HepG2 (cell line): Measurements from ENCODE around the gene RARS2. TPM values are rescaled to one million over a fixed set of nuclear protein-coding genes. Genes with fewer than 3 reads are reported as not detected.

ENCODE experiments used
- BRD4 ChIP-seq: sonication (generic); formaldehyde crosslinking; IDR thresholded peaks from 2 replicates; pipeline ENCODE4 v1.4.0; 2020; ENCODE audit warnings: missing genetic modification reagents
- GATA4 ChIP-seq: sonication (generic); IDR thresholded peaks from 2 replicates; pipeline ENCODE4 v1.6.1; 2016; ENCODE audit warnings: antibody characterized with exemption, low read depth, borderline replicate concordance
- IKZF5 ChIP-seq: IDR thresholded peaks from 2 replicates; pipeline ENCODE4 v1.6.1; 2018; ENCODE audit warnings: missing genetic modification reagents, mild to moderate bottlenecking, missing compliant biosample characterization
- IRX3 ChIP-seq: sonication (generic); formaldehyde crosslinking; IDR thresholded peaks from 2 replicates; pipeline ENCODE4 v1.8.1; 2023; ENCODE audit warnings: mild to moderate bottlenecking, low read depth, missing genetic modification reagents, borderline replicate concordance
- MAX ChIP-seq: IDR thresholded peaks from 2 replicates; pipeline ENCODE4 v1.6.1; 2012; ENCODE audit warnings: inconsistent platforms
- MBD4 ChIP-seq: IDR thresholded peaks from 2 replicates; pipeline ENCODE4 v1.6.1; 2012; ENCODE audit warnings: low read length, inconsistent platforms, borderline replicate concordance
- MYNN ChIP-seq: sonication (generic); formaldehyde crosslinking; IDR thresholded peaks from 2 replicates; pipeline ENCODE4 v1.4.0; 2020; ENCODE audit warnings: mild to moderate bottlenecking, low read depth, missing genetic modification reagents
- RARA ChIP-seq: IDR thresholded peaks from 2 replicates; pipeline ENCODE4 v1.6.1; 2016; ENCODE audit warnings: missing genetic modification reagents, missing compliant biosample characterization
- SUZ12 ChIP-seq: fragments of 150-350 bp; IDR thresholded peaks from 2 replicates; pipeline ENCODE4 v1.6.1; 2014; ENCODE audit warnings: low read depth, low read length
- TAF15 ChIP-seq: fragments of 200-400 bp; formaldehyde crosslinking; IDR thresholded peaks from one replicate; pipeline ENCODE4 v1.6.1; 2018; ENCODE audit warnings: mild to moderate bottlenecking, low read depth, low read length; ENCODE audit not compliant: poor library complexity, severe bottlenecking
- ZFP36L1 ChIP-seq: sonication (generic); formaldehyde crosslinking; IDR thresholded peaks from 2 replicates; pipeline ENCODE4 v1.8.0; 2022; ENCODE audit warnings: mild to moderate bottlenecking, missing genetic modification reagents, moderate library complexity
- ZNF136 ChIP-seq: sonication (generic); formaldehyde crosslinking; IDR thresholded peaks from 2 replicates; pipeline ENCODE4 v1.8.1; 2022; ENCODE audit warnings: low read depth, mild to moderate bottlenecking, moderate library complexity, missing genetic modification reagents
- ZNF138 ChIP-seq: sonication (generic); formaldehyde crosslinking; IDR thresholded peaks from 2 replicates; pipeline ENCODE4 v1.5.0; 2020; ENCODE audit warnings: mild to moderate bottlenecking, low read depth, missing genetic modification reagents
- ZNF251 ChIP-seq: sonication (generic); formaldehyde crosslinking; IDR thresholded peaks from 2 replicates; pipeline ENCODE4 v1.9.0; 2021; ENCODE audit warnings: mild to moderate bottlenecking, missing genetic modification reagents
- ZNF792 ChIP-seq: IDR thresholded peaks from 2 replicates; pipeline ENCODE4 v1.6.1; 2016
- polyA plus RNA-seq, 8 experiments: library from polyadenylated mRNA; depleted of rRNA in 3 of 8; stranded (reverse) in 7 of 8; unstranded in 1 of 8; fragments of >200 nt; fragmentation: Illumina TruSeq in 4 of 8; extraction: Trizol in 4 of 8; gene quantifications; 2 replicates each; pipeline versions ENCODE4 v1.2.1 to v1.2.3, GENCODE V29; 2011 to 2016; ENCODE audit warnings: low read depth in 4 of 8, missing spikeins in 1 of 8, mixed read lengths in 1 of 8; ENCODE audit not compliant: insufficient read depth in 1 of 8
- total RNA-seq, 5 experiments: library from RNA; depleted of rRNA; stranded (reverse); fragments of >200 nt; fragmentation: Illumina TruSeq; extraction: Trizol; gene quantifications; 2 replicates each; pipeline ENCODE4 v1.2.3, GENCODE V29; 2016; ENCODE audit warnings: low read depth in 1 of 5
- TF ChIP-seq, protein P1 (sequence below): sonication (generic); formaldehyde crosslinking; IDR thresholded peaks from 2 replicates; pipeline ENCODE4 v1.9.0; 2021; ENCODE audit warnings: mild to moderate bottlenecking, missing genetic modification reagents
- TF ChIP-seq, protein P2 (sequence below): sonication (generic); formaldehyde crosslinking; IDR thresholded peaks from 2 replicates; pipeline ENCODE4 v1.4.0; 2020; ENCODE audit warnings: mild to moderate bottlenecking, missing genetic modification reagents

RARS2 gene
- total and polyA plus RNA-seq, 2 of the 13 experiments (the other 11 are each of a cell fraction or from before 2014, with no cell fraction given): 23.4 to 80.1 TPM

GRCh38 chr6:87589693-87590416 is at the start of gene RARS2, which contains the start of gene ORC3 (continued):
- TF ChIP-seq IKZF5 (CRISPR knock-in tag) (peak; percentile 59; the same call in 1 of the 2 replicates), MYNN (CRISPR knock-in tag) (0 out of 2 replicates have a peak, but pooled peaks have one; percentile 73), MAX (peak; percentile 94), RARA (CRISPR knock-in tag) (peak; percentile 6; the same call in 1 of the 2 replicates), SUZ12 (no peak), ZNF136 (CRISPR knock-in tag) (no peak), IRX3 (CRISPR knock-in tag) (no peak; the same call in 1 of the 2 replicates), ZFP36L1 (CRISPR knock-in tag) (peak; percentile 76; the same call in 1 of the 2 replicates), ZNF251 (CRISPR knock-in tag) (no peak), TAF15 (no peak), ZNF792 (peak; percentile 65), MBD4 (no peak), BRD4 (CRISPR knock-in tag) (peak; percentile 91), ZNF138 (CRISPR knock-in tag) (peak; percentile 28; the same call in 1 of the 2 replicates), GATA4 (peak; percentile 33; the same call in 1 of the 2 replicates)
- TF ChIP-seq, protein P1, sequence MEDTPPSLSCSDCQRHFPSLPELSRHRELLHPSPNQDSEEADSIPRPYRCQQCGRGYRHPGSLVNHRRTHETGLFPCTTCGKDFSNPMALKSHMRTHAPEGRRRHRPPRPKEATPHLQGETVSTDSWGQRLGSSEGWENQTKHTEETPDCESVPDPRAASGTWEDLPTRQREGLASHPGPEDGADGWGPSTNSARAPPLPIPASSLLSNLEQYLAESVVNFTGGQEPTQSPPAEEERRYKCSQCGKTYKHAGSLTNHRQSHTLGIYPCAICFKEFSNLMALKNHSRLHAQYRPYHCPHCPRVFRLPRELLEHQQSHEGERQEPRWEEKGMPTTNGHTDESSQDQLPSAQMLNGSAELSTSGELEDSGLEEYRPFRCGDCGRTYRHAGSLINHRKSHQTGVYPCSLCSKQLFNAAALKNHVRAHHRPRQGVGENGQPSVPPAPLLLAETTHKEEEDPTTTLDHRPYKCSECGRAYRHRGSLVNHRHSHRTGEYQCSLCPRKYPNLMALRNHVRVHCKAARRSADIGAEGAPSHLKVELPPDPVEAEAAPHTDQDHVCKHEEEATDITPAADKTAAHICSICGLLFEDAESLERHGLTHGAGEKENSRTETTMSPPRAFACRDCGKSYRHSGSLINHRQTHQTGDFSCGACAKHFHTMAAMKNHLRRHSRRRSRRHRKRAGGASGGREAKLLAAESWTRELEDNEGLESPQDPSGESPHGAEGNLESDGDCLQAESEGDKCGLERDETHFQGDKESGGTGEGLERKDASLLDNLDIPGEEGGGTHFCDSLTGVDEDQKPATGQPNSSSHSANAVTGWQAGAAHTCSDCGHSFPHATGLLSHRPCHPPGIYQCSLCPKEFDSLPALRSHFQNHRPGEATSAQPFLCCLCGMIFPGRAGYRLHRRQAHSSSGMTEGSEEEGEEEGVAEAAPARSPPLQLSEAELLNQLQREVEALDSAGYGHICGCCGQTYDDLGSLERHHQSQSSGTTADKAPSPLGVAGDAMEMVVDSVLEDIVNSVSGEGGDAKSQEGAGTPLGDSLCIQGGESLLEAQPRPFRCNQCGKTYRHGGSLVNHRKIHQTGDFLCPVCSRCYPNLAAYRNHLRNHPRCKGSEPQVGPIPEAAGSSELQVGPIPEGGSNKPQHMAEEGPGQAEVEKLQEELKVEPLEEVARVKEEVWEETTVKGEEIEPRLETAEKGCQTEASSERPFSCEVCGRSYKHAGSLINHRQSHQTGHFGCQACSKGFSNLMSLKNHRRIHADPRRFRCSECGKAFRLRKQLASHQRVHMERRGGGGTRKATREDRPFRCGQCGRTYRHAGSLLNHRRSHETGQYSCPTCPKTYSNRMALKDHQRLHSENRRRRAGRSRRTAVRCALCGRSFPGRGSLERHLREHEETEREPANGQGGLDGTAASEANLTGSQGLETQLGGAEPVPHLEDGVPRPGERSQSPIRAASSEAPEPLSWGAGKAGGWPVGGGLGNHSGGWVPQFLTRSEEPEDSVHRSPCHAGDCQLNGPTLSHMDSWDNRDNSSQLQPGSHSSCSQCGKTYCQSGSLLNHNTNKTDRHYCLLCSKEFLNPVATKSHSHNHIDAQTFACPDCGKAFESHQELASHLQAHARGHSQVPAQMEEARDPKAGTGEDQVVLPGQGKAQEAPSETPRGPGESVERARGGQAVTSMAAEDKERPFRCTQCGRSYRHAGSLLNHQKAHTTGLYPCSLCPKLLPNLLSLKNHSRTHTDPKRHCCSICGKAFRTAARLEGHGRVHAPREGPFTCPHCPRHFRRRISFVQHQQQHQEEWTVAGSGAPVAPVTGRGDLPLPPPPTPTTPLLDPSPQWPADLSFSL (CRISPR knock-in tag): no peak
- TF ChIP-seq, protein P2, sequence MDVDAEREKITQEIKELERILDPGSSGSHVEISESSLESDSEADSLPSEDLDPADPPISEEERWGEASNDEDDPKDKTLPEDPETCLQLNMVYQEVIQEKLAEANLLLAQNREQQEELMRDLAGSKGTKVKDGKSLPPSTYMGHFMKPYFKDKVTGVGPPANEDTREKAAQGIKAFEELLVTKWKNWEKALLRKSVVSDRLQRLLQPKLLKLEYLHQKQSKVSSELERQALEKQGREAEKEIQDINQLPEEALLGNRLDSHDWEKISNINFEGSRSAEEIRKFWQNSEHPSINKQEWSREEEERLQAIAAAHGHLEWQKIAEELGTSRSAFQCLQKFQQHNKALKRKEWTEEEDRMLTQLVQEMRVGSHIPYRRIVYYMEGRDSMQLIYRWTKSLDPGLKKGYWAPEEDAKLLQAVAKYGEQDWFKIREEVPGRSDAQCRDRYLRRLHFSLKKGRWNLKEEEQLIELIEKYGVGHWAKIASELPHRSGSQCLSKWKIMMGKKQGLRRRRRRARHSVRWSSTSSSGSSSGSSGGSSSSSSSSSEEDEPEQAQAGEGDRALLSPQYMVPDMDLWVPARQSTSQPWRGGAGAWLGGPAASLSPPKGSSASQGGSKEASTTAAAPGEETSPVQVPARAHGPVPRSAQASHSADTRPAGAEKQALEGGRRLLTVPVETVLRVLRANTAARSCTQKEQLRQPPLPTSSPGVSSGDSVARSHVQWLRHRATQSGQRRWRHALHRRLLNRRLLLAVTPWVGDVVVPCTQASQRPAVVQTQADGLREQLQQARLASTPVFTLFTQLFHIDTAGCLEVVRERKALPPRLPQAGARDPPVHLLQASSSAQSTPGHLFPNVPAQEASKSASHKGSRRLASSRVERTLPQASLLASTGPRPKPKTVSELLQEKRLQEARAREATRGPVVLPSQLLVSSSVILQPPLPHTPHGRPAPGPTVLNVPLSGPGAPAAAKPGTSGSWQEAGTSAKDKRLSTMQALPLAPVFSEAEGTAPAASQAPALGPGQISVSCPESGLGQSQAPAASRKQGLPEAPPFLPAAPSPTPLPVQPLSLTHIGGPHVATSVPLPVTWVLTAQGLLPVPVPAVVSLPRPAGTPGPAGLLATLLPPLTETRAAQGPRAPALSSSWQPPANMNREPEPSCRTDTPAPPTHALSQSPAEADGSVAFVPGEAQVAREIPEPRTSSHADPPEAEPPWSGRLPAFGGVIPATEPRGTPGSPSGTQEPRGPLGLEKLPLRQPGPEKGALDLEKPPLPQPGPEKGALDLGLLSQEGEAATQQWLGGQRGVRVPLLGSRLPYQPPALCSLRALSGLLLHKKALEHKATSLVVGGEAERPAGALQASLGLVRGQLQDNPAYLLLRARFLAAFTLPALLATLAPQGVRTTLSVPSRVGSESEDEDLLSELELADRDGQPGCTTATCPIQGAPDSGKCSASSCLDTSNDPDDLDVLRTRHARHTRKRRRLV (CRISPR knock-in tag): no peak
